Lung (tissue), 12 donors: ENCODE results near the gene C11orf58. TPM values are rescaled to one million over a fixed set of nuclear protein-coding genes. Genes with fewer than 3 reads are reported as not detected.

Experiments used
- ATAC-seq: fragments of 200-7000 bp; cut with Tn5 transposase; one replicate; pipeline ENCODE4 v1.9.1; 2020; ENCODE audit warnings: moderate number of reproducible peaks; ENCODE audit not compliant: insufficient read depth, low FRiP score
- DNase-seq, 3 donors: peaks; one replicate each; pipeline ENCODE4 v3.0.0-alpha.2; 2013 to 2017
- H3K27ac ChIP-seq, 2 donors: one replicate each; pipeline ENCODE4 v1.5.1; 2013; ENCODE audit warnings: mild to moderate bottlenecking in 2 of 2, moderate library complexity in 2 of 2, control low read depth in 1 of 2, inconsistent platforms in 1 of 2, low read depth in 1 of 2, low read length in 1 of 2
- H3K27me3 ChIP-seq, 3 donors: one replicate each; pipeline ENCODE4 v1.5.1; 2013; ENCODE audit warnings: low read length in 2 of 3; ENCODE audit not compliant: control insufficient read depth in 3 of 3, insufficient read depth in 3 of 3
- H3K36me3 ChIP-seq, 4 donors: one replicate each; pipeline ENCODE4 v1.5.1; 2013; ENCODE audit warnings: low read length in 4 of 4, mild to moderate bottlenecking in 1 of 4, moderate library complexity in 1 of 4; ENCODE audit not compliant: control insufficient read depth in 4 of 4, insufficient read depth in 4 of 4
- H3K4me1 ChIP-seq, 5 donors: one replicate each; pipeline ENCODE4 v1.5.1; 2013; ENCODE audit warnings: low read length in 5 of 5, mild to moderate bottlenecking in 2 of 5, moderate library complexity in 1 of 5; ENCODE audit not compliant: control insufficient read depth in 5 of 5, insufficient read depth in 5 of 5
- H3K4me3 ChIP-seq: one replicate; pipeline ENCODE4 v1.5.1; 2013; ENCODE audit warnings: mild to moderate bottlenecking, control low read depth, moderate library complexity
- H3K9ac ChIP-seq, 2 donors: one replicate each; pipeline ENCODE4 v1.5.1; 2013; ENCODE audit warnings: low read length in 2 of 2, control low read depth in 1 of 2; ENCODE audit not compliant: insufficient read depth in 1 of 2
- H3K9me3 ChIP-seq, 4 donors: one replicate each; pipeline ENCODE4 v1.5.1; 2013; ENCODE audit warnings: low read length in 3 of 4, mild to moderate bottlenecking in 1 of 4, moderate library complexity in 1 of 4; ENCODE audit not compliant: control insufficient read depth in 4 of 4, insufficient read depth in 3 of 4
- WGBS, 2 donors: extraction: QIAGEN DNeasy Blood & Tissue Kit; methylation state at CpG; one replicate each; pipeline ENCODE4 v1.1.7; 2013; 5-methylcytosine and 5-hydroxymethylcytosine counted together
- polyA plus RNA-seq, 2 donors: library from polyadenylated mRNA; stranded (reverse); fragments of 200-250 nt; gene quantifications; one replicate each; pipeline ENCODE4 v1.2.1, GENCODE V29; 2013
- total RNA-seq, 2 donors: library from RNA; depleted of rRNA in 1 of 2; stranded (reverse); fragments of >200 nt in 1 of 2; gene quantifications; one replicate each; pipeline ENCODE4 v1.2.1, GENCODE V29; 2014 to 2021
- TF ChIP-seq, protein P1 (sequence below): IDR thresholded peaks from 2 replicates; pipeline ENCODE4 v1.5.1; 2012; ENCODE audit warnings: mild to moderate bottlenecking; ENCODE audit errors: control extremely low read depth, extremely low read depth
- donor health status: control.
- donor health status: control.
- donor health status: Bipolar disorder and iron deficiency.
- donor health status: healthy.
- donor health status: DM: yes; HTN: yes; CAD: no.

C11orf58 gene
- total and polyA plus RNA-seq, 4 donors, result 87.2 to 219 (median 97.9) TPM

GRCh38 chr11:16737818-16738192, 642 bp upstream of the C11orf58 start:
- peak; percentile 10 for ATAC-seq
- H3K9me3 ChIP-seq, result no peaks in the 10 kb centered on the region

DNA sequence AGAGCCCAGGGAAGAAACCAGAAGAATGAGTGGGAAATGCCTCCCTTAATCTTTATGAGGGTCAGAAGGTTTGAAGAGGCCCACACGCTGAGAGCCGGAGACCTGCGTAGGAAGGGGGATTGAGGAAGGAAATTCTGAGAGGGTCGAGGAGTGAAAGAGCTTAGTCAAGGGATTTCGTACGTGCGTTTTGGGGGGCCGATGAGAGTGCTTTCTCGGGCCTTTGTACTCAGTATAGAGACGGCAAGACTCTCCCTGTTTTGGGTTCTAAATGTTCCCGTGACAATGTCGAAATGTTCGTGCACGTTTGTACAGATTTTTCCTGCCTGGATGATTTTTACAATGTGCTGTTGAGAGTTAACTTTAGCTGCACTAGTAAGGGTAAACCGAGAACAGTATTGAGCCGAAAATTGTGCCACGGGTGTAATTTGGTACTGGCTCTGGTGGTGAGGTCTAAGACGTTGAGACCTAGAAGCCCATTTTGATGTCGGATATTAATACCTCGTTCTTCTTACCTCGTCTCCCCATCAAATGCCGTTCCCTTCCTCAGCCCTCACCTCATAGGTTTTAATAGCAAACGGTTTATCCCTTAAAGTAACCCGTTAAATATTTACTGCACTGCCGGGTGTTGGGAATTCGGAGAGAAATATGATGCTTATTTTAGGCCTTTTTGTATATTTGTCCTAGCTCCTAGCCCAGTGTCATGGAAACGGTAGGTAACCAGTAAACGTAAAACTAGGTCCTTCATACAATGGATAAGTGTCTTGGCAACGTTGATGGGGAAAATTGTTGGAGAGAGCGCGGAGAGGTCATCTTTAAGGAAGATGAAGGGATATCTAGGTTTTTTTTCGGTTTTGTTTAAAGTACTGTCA, 734 bp downstream of the C11orf58 start:
- Histone ChIP-seq H3K27me3 (no peaks in the 10 kb centered on the region), H3K27ac (peak overlapping the region; percentile 71 to 95), H3K36me3 (peaks cover 0 to 13% (median 3%) of the 10 kb centered on the region in 4 donors), H3K9me3 (no peaks in the 10 kb centered on the region), H3K9ac (peak overlapping the region; percentile 100), H3K4me3 (peak overlapping the region; percentile 74), H3K4me1 (peaks cover 0 to 18% (median 7%) of the 10 kb centered on the region in 5 donors)
- DNase-seq, result peak; percentile 22 to 62 (median 58)
- WGBS, 2 donors, result 4 to 5% methylated on average over 32 of the region's 32 CpGs
- TF ChIP-seq, protein P1, sequence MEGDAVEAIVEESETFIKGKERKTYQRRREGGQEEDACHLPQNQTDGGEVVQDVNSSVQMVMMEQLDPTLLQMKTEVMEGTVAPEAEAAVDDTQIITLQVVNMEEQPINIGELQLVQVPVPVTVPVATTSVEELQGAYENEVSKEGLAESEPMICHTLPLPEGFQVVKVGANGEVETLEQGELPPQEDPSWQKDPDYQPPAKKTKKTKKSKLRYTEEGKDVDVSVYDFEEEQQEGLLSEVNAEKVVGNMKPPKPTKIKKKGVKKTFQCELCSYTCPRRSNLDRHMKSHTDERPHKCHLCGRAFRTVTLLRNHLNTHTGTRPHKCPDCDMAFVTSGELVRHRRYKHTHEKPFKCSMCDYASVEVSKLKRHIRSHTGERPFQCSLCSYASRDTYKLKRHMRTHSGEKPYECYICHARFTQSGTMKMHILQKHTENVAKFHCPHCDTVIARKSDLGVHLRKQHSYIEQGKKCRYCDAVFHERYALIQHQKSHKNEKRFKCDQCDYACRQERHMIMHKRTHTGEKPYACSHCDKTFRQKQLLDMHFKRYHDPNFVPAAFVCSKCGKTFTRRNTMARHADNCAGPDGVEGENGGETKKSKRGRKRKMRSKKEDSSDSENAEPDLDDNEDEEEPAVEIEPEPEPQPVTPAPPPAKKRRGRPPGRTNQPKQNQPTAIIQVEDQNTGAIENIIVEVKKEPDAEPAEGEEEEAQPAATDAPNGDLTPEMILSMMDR, result no peak
- no peak for ATAC-seq

More at GRCh38 chr11:16737818-16738192, 642 bp upstream of the C11orf58 start:
- 0 to 1% methylated on average over 6 of the region's 6 CpGs for WGBS, 2 donors
- Histone ChIP-seq H3K36me3 (peaks cover 0 to 13% (median 3%) of the 10 kb centered on the region in 4 donors), H3K4me1 (peaks cover 0 to 16% (median 7%) of the 10 kb centered on the region in 5 donors), H3K27me3 (no peaks in the 10 kb centered on the region), H3K9ac (peak overlapping the region; percentile 99 to 100), H3K4me3 (peak overlapping the region; percentile 83), H3K27ac (peak overlapping the region; percentile 82 to 95)
- DNase-seq, result no peak
- TF ChIP-seq, protein P1, result no peak

DNA sequence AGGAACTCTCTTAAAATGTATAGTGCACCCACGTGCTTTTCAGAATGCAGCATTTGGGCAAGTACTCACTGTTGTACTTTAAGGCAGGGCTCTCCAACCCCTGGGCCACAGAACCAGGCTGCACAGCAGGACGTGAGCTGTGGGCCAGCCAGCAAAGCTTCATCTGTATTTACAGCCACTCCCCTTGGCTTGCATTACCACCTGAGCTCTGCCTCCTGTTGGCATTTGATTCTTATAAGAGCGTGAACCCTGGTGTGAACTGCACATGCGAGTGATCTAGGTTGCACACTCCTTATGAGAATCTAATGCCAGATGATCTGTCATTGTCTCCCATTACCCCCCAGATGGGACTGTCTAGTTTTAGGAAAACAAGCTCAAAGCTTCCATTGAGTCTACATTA, 3.0 kb downstream of the C11orf58 start:
- ATAC-seq (no peak), DNase-seq (no peak)
- no peak overlapping the region for H3K9ac ChIP-seq
- no peaks in the 10 kb centered on the region for H3K27me3 ChIP-seq
- H3K27ac ChIP-seq, result no peak overlapping the region
- H3K4me3 ChIP-seq, result no peak overlapping the region
- peaks cover 3 to 15% (median 8%) of the 10 kb centered on the region in 4 donors for H3K36me3 ChIP-seq
- 79 to 88% methylated on average over 4 of the region's 4 CpGs for WGBS, 2 donors
- H3K4me1 ChIP-seq, result peaks cover 0 to 21% (median 7%) of the 10 kb centered on the region in 5 donors
- no peaks in the 10 kb centered on the region for H3K9me3 ChIP-seq
- TF ChIP-seq, protein P1, result no peak
